ENCODE results near the gene CD2.

Gene CD2

DNA sequence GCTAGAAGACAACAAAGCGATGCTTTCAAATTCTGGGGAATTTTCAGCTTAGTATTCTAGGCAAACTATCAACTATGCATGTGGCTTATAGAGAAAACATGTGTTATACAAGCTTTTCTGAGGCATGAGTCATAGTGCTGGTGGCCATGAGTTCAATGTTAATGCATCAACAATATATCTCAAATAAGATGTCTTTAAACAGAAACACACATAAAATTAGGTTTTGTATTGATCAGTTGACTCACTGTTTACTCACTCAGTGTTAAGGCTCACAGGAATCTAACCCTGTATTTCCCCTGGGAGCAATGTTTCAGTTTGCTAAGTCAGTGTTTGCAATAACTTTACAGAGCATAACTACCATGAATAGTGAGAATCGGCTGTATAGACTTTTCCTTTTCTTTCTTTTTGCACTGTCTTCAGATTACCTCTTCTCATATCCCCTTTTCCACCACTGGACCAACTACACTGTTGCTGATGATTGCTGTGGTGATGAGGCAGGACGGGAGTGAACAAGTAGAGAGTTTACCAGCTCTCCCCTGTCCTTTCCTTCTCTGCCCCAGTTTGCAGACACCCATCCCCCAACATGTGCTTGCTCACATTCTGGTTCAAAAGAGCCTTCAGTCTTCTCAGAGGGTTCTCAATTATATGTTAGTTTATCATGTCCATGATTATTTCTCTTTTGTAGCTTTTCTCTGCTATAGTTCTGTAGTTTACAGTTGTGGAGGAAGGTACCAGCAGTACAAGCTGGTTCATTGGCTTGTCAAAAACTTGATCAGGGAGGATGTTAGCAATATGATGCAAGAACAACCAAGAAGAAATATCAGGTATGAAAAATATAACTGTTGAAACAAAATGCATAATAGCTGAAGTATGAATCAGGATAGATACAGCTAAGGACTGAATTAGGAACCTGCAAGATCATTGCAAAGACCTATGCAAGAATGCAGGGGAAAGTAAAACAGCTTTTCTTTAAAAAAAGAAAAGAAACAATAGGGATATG, 23.9 kb downstream of the CD2 start:
- DNase-seq (ENCODE audit: low read depth, low spot score), result no peak

DNA sequence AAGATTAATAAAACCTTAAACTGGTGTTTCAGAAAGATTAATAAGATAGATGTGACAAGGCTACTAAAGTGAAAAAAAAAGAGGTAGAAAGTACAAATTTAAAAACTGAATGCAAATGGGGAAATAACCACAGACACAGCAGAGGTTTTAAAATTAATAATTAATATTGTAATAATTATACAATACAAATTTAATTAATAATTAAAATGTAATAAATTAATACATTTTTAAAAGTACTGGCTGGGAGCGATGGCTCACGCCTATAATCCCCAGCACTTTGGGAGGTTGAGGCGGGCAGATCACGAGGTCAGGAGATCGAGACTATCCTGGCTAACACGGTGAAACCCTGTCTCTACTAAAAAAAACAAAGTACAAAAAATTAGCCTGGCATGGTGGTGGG, 26.8 kb downstream of the CD2 start:
- no peak for DNase-seq (ENCODE audit: low read depth, low spot score)

DNA sequence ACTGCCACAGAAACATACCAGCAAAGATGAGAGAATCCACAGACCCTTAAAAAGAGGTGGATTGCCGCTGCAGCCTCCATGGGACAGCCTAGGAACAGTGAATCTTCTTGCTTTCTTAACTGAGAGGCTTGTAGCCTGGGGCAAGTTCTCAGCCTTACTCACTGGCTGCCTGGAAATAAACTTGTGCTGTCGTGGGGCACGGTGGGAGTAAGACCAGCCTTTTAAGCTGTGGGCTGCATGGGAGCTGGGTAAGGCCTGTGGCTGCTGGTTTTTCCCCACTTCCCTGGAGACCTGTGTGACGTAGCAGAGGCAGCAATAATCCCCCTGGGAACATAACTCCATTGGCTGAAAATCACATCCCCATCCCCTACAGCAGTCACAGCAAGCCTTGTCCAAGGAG, 30.8 kb downstream of the CD2 start:
- no peak for DNase-seq (ENCODE audit: low read depth, low spot score)

DNA sequence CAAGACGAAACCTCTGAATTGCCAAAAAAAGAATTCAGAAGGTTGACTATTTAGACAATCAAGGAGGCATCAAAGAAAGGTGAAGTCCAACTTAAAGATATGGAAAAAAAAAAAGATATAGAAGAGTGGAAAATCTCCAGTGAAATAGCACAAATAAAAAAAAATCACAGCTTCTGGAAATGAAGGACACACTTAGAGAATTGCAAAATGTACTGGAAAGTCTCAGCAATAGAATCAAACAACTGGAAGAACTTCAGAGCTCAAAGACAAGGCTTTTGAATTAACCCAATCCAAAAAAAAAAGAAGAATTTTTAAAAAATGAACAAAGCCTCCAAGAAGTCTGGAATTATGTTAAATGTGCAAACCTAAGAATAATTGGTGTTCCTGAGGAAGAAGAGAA, 31.8 kb downstream of the CD2 start:
- DNase-seq (ENCODE audit: low read depth, low spot score), result no peak

DNA sequence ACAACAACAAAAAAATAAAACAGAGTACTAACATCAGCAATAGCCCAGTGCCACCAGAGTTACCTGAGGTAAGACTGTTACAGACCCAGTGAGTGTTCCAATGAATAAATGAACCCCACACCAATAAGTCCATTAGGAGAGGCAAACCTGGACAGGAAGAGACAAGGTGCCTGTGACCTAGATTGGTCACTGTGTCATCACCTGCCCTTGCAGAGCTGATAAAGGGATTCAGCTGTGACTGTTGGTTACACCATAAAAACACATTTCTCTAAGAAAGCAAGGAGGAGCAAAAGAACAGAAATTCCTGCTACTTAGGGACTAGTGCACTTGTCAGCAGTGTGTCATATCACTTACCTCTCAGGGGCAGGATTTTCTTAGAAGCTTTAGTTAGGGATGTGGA, 37.5 kb downstream of the CD2 start:
- no peak for DNase-seq (ENCODE audit: low read depth, low spot score)

DNA sequence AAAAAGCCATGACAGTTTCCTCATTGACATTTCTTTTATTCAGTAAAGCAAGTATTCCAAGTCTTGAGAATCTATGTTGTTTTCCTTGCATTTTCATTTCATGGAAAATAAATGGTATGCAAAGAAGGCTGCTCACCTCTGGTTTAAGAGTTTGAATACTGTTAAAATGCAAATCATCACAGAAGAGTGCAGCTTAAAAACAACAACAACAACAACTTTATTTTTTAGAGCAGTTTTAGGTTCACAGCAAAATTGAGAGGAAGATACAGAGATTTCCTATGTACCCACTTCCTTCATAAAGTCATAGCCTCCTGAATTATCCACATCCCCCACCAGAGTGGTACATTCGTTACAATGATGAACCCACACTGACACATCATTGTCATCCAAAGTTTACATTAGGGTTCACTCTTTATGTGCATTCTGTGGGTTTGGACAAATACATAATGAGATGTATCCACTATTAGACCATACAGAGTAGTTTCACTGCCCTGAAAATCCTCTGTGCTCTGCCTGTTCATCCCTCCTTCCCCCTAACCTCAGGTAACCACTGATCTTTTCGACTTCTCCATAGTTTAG, 39.2 kb downstream of the CD2 start:
- no peak for DNase-seq (ENCODE audit: low read depth, low spot score)

DNA sequence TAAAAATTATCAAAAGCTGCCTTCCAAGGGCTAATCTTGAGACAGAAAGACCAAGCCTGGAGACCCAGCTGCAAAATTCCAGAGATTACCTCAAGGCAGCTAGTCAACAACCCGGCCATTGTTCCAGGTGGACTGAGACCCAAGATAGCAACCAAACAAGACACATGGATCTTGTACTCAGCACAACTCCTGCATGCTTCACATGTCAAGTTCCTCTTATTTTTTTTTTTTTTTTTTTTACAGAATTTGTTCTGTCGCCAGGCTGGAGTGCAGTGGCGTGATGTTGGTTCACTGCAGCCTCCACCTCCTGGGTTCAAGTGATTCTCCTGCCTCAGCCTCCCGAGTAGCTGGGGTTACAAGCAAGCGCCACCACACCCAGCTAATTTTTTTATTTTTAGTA, 40.1 kb downstream of the CD2 start:
- DNase-seq (ENCODE audit: low read depth, low spot score), result no peak

DNA sequence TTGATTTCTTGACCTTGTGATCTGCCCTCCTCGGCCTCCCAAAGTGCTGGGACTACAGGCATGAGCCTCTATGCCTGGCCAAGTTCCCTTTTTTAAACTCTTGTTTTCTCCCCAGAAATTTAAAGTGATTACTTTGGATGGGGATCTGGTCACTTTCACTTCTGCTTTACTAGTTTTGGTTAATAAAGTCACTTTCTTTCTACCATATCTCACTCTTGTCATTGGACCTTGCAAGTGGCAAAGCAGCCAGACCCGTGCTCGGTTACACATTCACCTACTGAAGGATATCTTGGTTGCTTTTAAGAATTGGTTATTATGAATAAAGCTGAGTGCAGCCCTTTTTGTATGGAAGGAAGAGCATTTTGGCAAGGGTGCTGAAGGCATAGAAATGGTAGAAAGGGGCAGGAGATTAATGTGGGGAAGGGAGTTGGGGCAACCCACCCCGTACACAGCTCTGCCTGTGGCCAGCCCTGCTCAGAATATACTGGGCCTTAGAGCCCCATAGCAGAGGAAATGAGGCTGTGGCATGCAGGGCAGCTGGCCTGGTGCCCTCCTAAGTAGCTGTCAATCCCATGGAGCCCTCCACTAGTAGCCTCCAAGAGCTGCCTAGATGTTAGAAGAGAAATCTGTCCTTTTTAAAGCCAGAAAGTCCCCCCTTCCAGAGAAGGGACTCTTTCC, 40.7 kb downstream of the CD2 start:
- no peak for DNase-seq (ENCODE audit: low read depth, low spot score)

DNA sequence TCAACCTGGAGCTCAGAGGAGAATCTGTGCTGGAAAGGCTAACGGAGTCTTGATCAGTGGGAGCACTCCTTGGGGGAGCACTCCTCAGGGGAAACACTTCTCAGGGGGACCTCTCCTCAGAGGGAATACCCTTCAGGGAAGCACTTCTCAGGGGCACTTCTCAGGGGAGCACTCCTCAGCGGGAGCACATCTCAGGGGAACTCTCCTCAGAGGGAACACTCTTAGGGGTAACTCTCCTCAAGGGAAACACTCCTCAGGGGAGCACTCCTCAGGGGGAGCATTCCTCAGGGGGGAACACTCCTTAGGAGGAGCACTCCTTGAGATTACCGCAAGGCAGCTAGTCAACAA, 41.2 kb downstream of the CD2 start:
- DNase-seq (ENCODE audit: low read depth, low spot score), result no peak

DNA sequence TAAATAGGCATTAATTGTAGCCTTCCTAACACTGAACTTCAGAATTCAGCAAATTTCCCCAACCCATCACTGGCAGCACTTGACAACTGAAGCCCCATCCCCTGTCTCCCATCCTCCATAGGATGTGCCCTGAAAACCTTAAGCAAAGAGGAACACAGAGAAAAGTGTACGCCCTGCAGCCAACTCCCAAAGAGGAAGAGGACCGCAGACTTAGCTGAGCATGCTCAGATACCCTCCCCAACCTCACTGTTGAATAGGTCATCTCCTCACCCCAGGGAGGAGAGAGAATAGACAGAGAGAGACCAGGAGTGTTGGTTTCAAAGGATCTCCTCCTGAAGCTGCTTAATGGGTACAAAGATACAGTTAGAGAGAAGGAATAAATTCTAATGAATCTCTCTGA, 50.5 kb downstream of the CD2 start:
- DNase-seq (ENCODE audit: low read depth, low spot score), result no peak

DNA sequence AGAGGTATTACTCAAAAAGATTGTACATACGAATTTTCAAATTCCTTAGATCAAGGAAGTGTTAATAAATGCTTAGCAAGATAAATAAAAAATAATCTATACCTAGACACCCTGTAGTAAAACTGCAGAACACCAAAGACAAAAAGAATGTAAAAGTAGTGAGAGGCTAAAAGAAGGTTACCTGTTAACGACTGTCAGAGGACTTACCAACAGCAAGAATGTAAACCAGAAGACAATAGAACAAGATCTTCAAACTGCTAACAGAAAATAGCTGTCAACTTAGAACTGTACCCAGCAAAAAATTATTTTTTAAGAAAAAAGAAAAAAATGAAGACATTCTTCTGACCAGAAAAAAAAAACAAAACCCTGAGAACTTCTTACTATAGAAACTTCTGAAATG, 51.2 kb downstream of the CD2 start:
- DNase-seq (ENCODE audit: low read depth, low spot score), result no peak

DNA sequence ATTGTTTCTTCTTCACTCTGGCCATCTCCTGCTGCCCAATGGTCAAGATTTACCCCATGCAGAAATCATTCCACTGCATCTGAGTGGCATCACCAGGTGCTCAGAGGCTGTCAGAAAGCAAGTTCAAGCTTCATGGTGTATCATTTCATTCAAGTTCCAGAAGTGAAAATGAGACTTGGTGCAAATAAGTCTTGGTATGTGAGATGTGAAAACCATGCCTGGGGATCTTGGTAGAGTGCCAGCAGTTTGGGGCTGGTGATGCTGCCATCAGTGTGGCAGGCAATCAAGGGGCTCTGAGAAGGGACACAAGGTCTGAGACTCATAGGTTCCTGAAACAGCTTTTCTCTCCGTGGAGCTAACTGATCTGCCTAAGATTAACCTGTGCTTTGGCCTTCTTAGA, 52.0 kb downstream of the CD2 start:
- no peak for DNase-seq (ENCODE audit: low read depth, low spot score)

DNA sequence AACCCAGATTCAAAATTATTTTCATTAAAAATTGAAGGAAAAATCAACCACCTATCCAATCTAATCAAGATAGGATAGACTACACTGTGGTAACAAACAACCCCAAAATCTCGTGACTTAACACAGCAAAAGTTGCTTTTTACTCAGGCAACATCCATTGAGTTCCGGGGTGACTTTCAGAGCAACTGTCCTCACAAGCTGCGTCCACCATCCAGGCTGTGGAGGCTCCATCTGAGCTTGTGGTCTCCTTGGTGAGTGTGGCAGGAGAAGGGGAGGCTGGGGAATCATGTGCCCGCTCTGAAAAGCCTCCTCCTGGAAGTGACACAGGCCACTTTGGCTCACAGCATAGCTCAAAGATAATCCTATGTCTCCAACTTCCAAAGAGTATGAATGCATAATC, 52.4 kb downstream of the CD2 start:
- no peak for DNase-seq (ENCODE audit: low read depth, low spot score)

DNA sequence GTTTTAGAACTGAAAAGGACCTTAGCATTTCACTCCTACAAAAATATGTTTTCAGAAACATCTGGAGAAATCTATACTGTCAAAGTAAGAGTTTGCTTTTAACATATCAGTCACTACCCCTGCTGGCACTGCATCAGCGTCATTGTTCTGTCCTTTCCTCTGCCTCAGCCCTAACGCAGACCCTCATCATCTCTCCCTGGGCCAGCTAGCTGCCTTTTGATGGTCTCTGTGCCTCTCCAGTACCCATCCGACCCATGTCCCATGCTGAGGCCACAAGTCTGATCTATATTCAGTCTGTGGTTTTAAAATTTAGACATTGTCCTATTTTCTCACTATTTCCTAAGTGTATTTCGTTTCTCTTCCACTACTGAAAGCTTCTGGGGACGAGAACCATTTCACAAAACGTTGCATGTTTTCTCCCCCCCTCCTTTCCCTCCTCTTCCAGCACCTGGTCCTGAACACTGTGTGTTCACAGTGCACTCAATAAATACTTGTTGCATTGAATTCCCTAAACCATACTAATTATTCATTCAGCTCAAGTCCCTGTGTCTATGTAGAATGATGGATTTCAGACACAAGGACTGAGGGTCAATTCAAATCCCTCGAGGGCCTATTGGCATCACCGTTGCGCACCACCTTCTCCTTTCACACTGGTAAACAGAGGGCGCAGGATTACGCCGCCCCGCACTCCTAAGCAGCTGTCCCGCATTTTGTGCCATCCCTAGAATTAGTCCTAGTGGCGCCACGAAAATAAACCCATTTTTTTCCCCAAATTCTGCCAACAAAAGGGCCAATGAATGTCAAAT, 53.4 kb downstream of the CD2 start:
- DNase-seq (ENCODE audit: low read depth, low spot score), result no peak

DNA sequence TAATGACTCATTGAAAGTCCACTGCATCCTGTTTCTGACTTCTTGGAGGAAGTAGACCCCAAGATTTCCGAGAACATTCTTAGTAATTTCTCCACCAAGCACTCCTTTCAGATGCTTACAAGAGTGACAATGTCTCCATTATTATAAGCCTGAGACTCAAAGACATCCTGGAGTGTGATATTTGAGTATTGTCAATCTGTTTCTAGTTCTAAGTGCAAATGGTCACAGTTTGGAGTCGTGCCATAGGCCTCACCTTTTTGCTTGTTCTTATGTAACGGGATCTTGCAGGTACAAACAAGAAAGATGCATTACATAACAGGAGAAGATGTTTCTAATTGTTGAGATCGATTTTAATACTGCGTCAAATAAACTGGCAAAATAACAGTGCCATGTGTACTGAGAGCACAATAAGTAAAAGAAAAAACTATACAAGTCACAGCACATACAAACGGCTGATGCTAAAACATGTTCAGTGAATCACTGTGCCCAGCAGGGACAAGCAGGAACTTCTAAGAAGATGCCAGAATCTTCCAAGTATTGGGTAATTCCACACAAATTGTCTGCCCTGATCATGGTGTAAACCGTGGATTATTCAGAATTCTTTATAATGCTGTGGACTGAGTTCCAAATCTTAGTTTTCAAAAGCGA, 54.1 kb downstream of the CD2 start:
- DNase-seq (ENCODE audit: low read depth, low spot score), result no peak

DNA sequence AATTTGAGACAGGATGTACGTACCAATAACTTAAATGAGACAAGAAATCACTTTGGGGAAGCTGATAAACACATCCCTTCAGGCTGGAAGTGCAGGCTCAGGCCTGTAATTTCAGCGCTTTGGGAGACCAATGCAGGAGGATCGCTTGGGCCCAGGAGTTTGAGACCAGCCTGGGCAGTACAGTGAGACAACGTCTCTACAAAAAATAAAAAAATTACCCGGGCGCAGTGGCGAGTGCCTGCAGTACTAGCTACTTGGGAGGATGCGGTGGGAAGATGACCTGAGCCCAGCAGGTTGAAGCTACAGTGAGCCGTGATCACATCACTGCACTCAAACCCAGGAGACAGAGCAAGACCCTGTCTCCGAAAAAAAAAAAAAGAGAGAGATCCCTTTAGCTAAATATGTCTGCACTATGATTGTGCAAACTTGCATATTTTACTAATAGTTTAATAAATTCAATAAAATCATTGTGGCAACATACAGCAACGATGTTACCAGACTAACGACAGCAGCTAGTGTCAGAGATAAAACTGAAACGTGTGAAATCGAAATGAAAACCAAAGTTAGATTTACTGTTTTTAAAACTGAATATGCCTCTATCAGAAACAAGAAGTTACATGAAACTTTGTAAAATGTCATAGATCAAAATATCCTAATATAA, 54.7 kb downstream of the CD2 start:
- no peak for DNase-seq (ENCODE audit: low read depth, low spot score)

DNA sequence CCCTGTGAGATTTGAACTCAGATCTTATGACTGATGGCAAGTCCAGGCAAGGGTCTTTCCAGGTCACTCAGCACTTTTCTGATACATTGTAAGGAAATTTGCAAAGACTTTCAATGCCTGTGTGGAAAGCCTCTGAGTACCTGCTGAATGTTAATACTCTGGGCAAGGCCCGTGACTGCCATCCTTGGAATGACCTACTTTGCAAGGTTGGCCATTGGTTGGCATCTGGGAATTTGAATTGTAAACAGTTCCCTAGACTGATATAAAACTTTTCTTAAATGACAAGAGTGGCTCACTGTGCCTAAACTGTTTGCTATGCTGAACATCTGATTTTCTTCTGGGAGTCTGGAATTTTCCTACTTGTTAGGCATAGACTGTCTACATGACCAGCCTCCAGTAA, 57.1 kb downstream of the CD2 start:
- no peak for DNase-seq (ENCODE audit: low read depth, low spot score)

DNA sequence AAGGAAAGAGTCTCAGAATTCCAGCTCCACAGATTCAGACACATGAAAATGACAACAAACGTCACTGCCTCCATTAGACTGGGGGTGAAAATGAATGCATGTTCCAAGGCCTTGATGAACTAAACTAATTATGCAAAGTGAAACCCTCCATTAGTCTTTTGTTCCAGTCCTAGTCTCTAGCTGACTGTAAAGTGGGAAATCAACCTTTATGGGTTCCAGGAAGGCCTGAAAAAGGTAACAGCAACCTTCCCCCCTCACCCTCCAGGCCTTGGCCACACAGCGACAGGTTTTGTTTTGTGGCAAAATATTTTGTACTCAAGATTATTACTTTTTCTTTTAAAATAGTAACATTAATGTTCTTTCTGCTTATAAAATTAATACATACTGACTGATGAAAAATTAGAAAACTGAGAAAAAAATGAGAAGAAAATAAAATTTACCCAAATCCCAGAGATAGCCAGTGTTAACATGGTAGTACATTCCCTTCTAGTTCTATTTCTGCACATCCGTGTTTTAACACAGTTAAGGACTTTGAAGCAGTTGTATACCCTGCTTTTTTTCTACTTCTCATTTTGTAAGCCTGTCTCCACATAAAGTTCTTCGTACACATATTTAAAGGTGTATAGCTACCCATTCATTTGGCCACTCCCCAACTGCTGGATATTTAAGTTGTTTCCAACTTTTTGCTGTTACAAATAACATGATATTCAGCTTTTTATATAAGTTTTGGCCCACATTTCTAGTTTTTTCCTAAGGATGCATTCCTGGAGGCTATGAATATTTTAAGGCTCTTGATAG, 60.9 kb downstream of the CD2 start:
- no peak for DNase-seq (ENCODE audit: low read depth, low spot score)

DNA sequence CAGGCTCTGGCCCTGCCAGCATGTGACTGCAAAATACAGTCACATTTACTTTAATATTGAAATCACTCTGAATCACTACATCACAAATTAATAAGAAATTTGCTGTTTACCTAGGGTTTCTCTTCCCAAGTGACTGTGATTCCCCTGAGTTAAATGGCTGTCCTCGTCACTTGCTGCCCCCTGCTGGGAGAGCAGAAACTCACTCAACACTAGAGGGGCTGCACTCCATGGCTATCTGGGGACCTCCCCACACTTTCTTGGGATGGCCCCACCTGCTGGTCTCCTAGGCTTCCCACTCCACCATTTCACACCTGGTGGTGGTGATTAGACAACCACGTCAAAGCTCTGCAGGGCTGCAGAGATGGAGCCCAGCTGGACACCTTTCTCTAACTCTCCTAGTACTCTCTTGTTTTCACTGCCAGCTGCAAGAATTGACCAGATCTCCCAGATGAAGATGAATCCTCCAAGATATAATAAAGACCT, 63.4 kb downstream of the CD2 start:
- DNase-seq (ENCODE audit: low read depth, low spot score), result no peak

All from brain pericyte (primary cell).